ENCODE results near the gene C4orf17. TPM values are rescaled to one million over a fixed set of nuclear protein-coding genes. Genes with fewer than 3 reads are reported as not detected.

Gene C4orf17
- not detected in 2 replicates for polyA plus RNA-seq
- polyA minus RNA-seq, result not detected in 2 replicates

- Histone ChIP-seq H3K4me3 (ENCODE audit: low read length) (no peak within 1 kb of the TSS), H3K27ac (ENCODE audit: low read length) (no peak within 1 kb of the TSS), H3K9ac (ENCODE audit: low read length) (no peak within 1 kb of the TSS), H3K4me2 (ENCODE audit: low read length) (no peak within 1 kb of the TSS), H3K36me3 (ENCODE audit: insufficient read depth, low read length) (no peaks in the 10 kb centered on the region), H3F3A (ENCODE audit: insufficient read depth, low read length, poor library complexity, severe bottlenecking) (no peaks in the 10 kb centered on the region), H2AFZ (ENCODE audit: low read depth, low read length) (no peak within 1 kb of the TSS), H3K27me3 (ENCODE audit: insufficient read depth, low read depth, low read length) (no peaks in the 10 kb centered on the region), H4K20me1 (ENCODE audit: insufficient read depth) (no peaks in the 10 kb centered on the region), H3K79me2 (replicated peaks; ENCODE audit: insufficient read depth, low read length) (no peaks in the 10 kb centered on the region), H3K9me2 (ENCODE audit: insufficient read depth, low read length) (no peaks in the 10 kb centered on the region), H3K9me3 (ENCODE audit: low read length) (no peaks in the 10 kb centered on the region)
- TF ChIP-seq SMC3 (conservative IDR thresholded peaks at IDR 0.05; ENCODE audit: poor library complexity) (no peak), POLR2AphosphoS5 (IDR thresholded peaks at IDR 0.05) (no peak), EP300 (conservative IDR thresholded peaks at IDR 0.05; ENCODE audit: poor library complexity, severe bottlenecking) (no peak), MXI1 (conservative IDR thresholded peaks at IDR 0.05; ENCODE audit: poor library complexity, severe bottlenecking) (no peak), CTCF (IDR thresholded peaks at IDR 0.05; ENCODE audit: poor library complexity, severe bottlenecking) (no peak), EZH2 (IDR thresholded peaks at IDR 0.05; ENCODE audit: borderline replicate concordance, insufficient read depth, low read length, poor library complexity, severe bottlenecking) (no peak), REST (IDR thresholded peaks at IDR 0.05; ENCODE audit: borderline replicate concordance) (no peak), TAF1 (IDR thresholded peaks at IDR 0.05; ENCODE audit: low read depth) (no peak), RAD21 (conservative IDR thresholded peaks at IDR 0.05) (no peak)
These were observed at the start of gene C4orf17 for GRCh38 chr4:99510721-99511120. Gene C4orf17 (plus strand): TSS chr4:99511021. CDS start chr4:99513082, 2,061 bp downstream.

GRCh38 chr4:99461623-99462401 is 49.0 kb upstream of the C4orf17 start:
- H3K9ac ChIP-seq (ENCODE audit: low read length), result no peak overlapping the region
- no peak for TF ChIP-seq EP300 (conservative IDR thresholded peaks at IDR 0.05; ENCODE audit: poor library complexity, severe bottlenecking)
- TF ChIP-seq RAD21 (conservative IDR thresholded peaks at IDR 0.05), result no peak
- TF ChIP-seq REST (IDR thresholded peaks at IDR 0.05; ENCODE audit: borderline replicate concordance), result no peak
- no peak for TF ChIP-seq EZH2 (IDR thresholded peaks at IDR 0.05; ENCODE audit: borderline replicate concordance, insufficient read depth, low read length, poor library complexity, severe bottlenecking)
- TF ChIP-seq TAF1 (IDR thresholded peaks at IDR 0.05; ENCODE audit: low read depth), result no peak
- TF ChIP-seq CTCF (IDR thresholded peaks at IDR 0.05; ENCODE audit: poor library complexity, severe bottlenecking), result no peak
- no peak for TF ChIP-seq MXI1 (conservative IDR thresholded peaks at IDR 0.05; ENCODE audit: poor library complexity, severe bottlenecking)
- no peak for TF ChIP-seq POLR2AphosphoS5 (IDR thresholded peaks at IDR 0.05)
- TF ChIP-seq SMC3 (conservative IDR thresholded peaks at IDR 0.05; ENCODE audit: poor library complexity), result no peak

More at GRCh38 chr4:99461623-99462401, 49.0 kb upstream of the C4orf17 start:
- Histone ChIP-seq H3K36me3 (ENCODE audit: insufficient read depth, low read length) (no peaks in the 10 kb centered on the region), H3K9me2 (ENCODE audit: insufficient read depth, low read length) (no peaks in the 10 kb centered on the region), H3K27ac (ENCODE audit: low read length) (no peak overlapping the region), H3K4me3 (ENCODE audit: low read length) (no peak overlapping the region), H3K79me2 (replicated peaks; ENCODE audit: insufficient read depth, low read length) (no peaks in the 10 kb centered on the region), H3K9me3 (ENCODE audit: low read length) (no peaks in the 10 kb centered on the region), H3K27me3 (ENCODE audit: insufficient read depth, low read depth, low read length) (no peaks in the 10 kb centered on the region), H3F3A (ENCODE audit: insufficient read depth, low read length, poor library complexity, severe bottlenecking) (no peaks in the 10 kb centered on the region), H3K4me2 (ENCODE audit: low read length) (no peak overlapping the region), H4K20me1 (ENCODE audit: insufficient read depth) (no peaks in the 10 kb centered on the region), H2AFZ (ENCODE audit: low read depth, low read length) (no peak overlapping the region)
